Left lung (tissue), 10 donors: Measurements from ENCODE around the gene POLR2L. TPM values are rescaled to one million over a fixed set of nuclear protein-coding genes. Genes with fewer than 3 reads are reported as not detected.

Experiments used
- ATAC-seq: fragments of 200-7000 bp; cut with Tn5 transposase; one replicate; pipeline ENCODE4 v1.9.1; 2020; ENCODE audit warnings: moderate library complexity
- DNase-seq, 4 donors: peaks; one replicate each; pipeline ENCODE4 v3.0.0-alpha.2; 2013 to 2020
- H3K27ac ChIP-seq, 2 donors: fragments of 200-600 bp; sonication (generic) in 1 of 2; one replicate each; pipeline versions ENCODE4 v1.5.0 to v1.8.0; 2020 to 2021
- H3K27me3 ChIP-seq, 2 donors: fragments of 200-600 bp; sonication (generic) in 1 of 2; one replicate each; pipeline versions ENCODE4 v1.5.0 to v1.8.0; 2020 to 2021
- H3K36me3 ChIP-seq, 2 donors: fragments of 200-600 bp; sonication (generic) in 1 of 2; one replicate each; pipeline versions ENCODE4 v1.5.0 to v1.8.0; 2020 to 2021
- H3K4me1 ChIP-seq, 2 donors: fragments of 200-600 bp; one replicate each; pipeline ENCODE4 v1.8.0; 2021
- H3K4me3 ChIP-seq, 2 donors: fragments of 200-600 bp; sonication (generic) in 1 of 2; one replicate each; pipeline versions ENCODE4 v1.5.0 to v1.8.0; 2020 to 2021; ENCODE audit warnings: mild to moderate bottlenecking in 1 of 2
- H3K9me3 ChIP-seq, 2 donors: fragments of 200-600 bp; sonication (generic) in 1 of 2; one replicate each; pipeline versions ENCODE4 v1.5.0 to v1.8.0; 2020 to 2021
- intact Hi-C, 2 donors: fragments of 100-400 bp; cut with DNase I; formaldehyde crosslinking; loops; one replicate each; pipeline versions ENCODE4 v1.11.2 to v1.14.2; 2022
- polyA plus RNA-seq, 6 donors: library from polyadenylated mRNA; unstranded; fragments of 120-200 nt; gene quantifications; one replicate each; pipeline ENCODE4 v1.2.1, GENCODE V29; 2013; ENCODE audit not compliant: insufficient read length in 6 of 6
- total RNA-seq, 2 donors: library from RNA; stranded (reverse); fragmentation: NEBNext Ultra II Directional; extraction: Animal tissue kit (Norgen Biotek cat#: 25700); gene quantifications; one replicate each; pipeline ENCODE4 v1.2.1, GENCODE V29; 2021
- TF ChIP-seq, protein P1 (sequence below), 2 donors: fragments of 200-600 bp; sonication (generic) in 1 of 2; IDR thresholded peaks; one replicate each; pipeline versions ENCODE4 v1.5.0 to v1.8.0; 2021; ENCODE audit warnings: antibody characterized with exemption in 2 of 2
- donor health status: DM: no; HTN: yes; CAD: no.
- donor health status: DM: no; HTN: no; CAD: no.

Gene POLR2L
- total and polyA plus RNA-seq, 8 donors = 65.2 to 227 (median 103) TPM

DNA sequence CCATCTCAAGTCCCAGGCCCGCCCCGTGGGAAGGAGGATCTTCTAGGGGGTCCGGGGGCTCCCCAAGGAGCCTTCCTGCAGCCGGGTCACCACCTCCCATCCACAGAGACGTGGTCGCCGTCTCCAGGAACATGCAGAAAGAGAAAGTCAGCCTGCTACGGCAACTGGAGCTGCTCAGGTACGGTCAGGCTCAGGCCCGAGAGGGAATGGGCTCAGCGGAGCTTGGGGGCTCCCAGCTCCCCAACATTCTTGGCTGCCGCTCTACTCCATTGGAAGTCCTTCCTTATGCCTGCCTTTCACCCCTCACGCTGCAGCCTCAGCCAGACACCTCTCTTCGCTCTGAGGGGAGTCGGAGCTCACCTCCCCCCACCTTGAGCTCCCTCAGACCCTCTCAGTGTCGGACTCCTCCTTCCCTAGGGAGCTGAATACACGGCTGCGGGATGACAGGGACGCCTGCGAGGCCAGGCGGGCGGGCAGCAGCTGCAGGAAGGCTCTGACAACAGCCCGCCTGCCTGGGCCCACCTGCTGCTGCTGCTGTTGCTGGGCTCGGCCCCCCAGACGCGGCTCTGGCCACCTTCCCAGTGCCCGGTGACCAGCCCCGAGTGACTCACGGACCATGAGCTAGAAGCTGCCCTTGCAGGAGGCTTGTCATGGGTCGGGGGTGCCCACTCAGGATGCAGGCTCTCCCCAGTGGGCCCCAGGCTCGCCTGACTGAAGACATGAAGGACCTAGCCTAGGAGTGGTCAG is 11.0 kb downstream of the POLR2L start:
- H3K4me1 ChIP-seq = peaks cover 54 to 93% of the 10 kb centered on the region in 2 donors
- H3K27ac ChIP-seq = no peak overlapping the region
- no peak for ATAC-seq

DNA sequence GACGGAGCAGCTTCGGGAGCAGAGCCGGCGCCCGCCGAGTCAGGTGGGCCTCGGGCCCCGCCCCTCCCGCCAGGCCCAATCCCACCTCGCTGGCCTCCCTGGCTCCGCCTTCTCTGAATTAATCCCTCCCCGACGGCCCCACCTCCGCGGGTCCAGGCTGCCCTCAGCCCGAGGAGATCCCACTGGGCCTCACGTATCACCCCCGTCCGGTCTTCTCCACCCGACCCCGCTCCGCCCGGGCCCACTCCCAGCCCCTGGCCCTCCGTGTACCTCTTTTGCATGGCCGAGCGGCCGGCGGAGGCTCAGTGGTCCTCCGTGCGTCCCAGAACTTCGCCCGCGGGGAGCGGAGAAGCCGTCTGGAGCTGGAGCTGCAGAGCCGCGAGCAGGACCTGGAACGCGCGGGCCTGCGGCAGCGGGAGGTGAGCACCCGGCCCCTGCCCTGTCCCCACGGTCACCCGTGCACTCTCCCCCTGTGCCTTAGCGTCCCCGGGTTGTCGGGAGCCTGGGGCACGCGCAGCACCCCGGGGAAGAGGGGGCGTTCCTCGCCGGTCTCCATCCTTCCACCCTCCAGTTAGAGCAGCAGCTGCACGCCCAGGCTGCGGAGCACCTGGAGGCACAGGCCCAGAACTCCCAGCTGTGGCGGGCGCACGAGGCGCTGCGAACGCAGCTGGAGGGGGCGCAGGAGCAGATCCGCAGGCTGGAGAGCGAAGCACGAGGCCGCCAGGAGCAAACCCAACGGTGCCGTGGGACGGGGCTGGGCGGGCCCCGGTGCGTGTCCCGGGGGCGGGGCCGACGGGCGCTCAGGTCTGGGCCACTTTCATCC is 11.8 kb downstream of the POLR2L start:
- H3K9me3 ChIP-seq = no peaks in the 10 kb centered on the region
- ATAC-seq (peak; percentile 67), DNase-seq (peak in 3 of 4 donors; percentile 72 to 93 (median 84))
- no peak overlapping the region for H3K27ac ChIP-seq
- H3K4me3 ChIP-seq = peak overlapping the region; percentile 23 to 43
- H3K27me3 ChIP-seq = peaks cover 7 to 45% of the 10 kb centered on the region in 2 donors
- TF ChIP-seq, protein P1, sequence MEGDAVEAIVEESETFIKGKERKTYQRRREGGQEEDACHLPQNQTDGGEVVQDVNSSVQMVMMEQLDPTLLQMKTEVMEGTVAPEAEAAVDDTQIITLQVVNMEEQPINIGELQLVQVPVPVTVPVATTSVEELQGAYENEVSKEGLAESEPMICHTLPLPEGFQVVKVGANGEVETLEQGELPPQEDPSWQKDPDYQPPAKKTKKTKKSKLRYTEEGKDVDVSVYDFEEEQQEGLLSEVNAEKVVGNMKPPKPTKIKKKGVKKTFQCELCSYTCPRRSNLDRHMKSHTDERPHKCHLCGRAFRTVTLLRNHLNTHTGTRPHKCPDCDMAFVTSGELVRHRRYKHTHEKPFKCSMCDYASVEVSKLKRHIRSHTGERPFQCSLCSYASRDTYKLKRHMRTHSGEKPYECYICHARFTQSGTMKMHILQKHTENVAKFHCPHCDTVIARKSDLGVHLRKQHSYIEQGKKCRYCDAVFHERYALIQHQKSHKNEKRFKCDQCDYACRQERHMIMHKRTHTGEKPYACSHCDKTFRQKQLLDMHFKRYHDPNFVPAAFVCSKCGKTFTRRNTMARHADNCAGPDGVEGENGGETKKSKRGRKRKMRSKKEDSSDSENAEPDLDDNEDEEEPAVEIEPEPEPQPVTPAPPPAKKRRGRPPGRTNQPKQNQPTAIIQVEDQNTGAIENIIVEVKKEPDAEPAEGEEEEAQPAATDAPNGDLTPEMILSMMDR (IDR thresholded peaks at IDR 0.05) = no peak
- H3K4me1 ChIP-seq = peaks cover 57 to 94% of the 10 kb centered on the region in 2 donors
- intact Hi-C loops = no loop called here
- H3K36me3 ChIP-seq = no peaks in the 10 kb centered on the region

More for the DNA sequence above, 11.0 kb downstream of the POLR2L start:
- TF ChIP-seq, protein P1 (IDR thresholded peaks at IDR 0.05) = no peak
- peak overlapping the region in 1 of 2 donors; percentile 43 for H3K4me3 ChIP-seq
- peaks cover 0 to 6% of the 10 kb centered on the region in 2 donors for H3K36me3 ChIP-seq
- peak in 1 of 4 donors; percentile 71 for DNase-seq
- peaks cover 7 to 45% of the 10 kb centered on the region in 2 donors for H3K27me3 ChIP-seq
- no peaks in the 10 kb centered on the region for H3K9me3 ChIP-seq
- intact Hi-C loops = no loop called here

DNA sequence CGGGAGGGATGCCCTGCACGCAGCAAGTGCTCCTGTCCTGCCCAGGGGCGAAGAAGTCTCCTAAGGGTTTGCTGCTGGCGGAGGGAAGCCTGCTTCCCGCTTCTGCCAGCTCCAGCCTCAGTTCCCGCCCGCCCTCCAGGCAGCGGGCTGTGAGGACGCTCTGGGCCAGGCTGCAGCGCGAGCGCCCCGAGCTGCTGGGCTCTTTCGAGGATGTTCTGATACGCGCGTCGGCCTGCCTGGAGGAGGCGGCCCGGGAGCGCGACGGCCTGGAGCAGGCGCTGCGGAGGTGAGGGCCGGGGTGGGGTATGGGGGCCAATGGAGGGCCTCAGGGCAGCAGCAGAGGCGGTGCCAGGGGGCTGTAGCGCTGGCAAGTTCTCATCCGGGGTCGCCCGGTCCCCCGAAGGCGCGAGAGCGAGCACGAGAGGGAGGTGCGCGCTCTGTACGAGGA is 12.5 kb downstream of the POLR2L start:
- Histone ChIP-seq H3K27ac (peak overlapping the region in 1 of 2 donors; percentile 80), H3K4me1 (peaks cover 54 to 93% of the 10 kb centered on the region in 2 donors), H3K4me3 (peak overlapping the region; percentile 23 to 43), H3K36me3 (peaks cover 0 to 6% of the 10 kb centered on the region in 2 donors), H3K9me3 (no peaks in the 10 kb centered on the region), H3K27me3 (peaks cover 7 to 45% of the 10 kb centered on the region in 2 donors)
- TF ChIP-seq, protein P1 (IDR thresholded peaks at IDR 0.05) = no peak
- DNase-seq = peak in 1 of 4 donors; percentile 85
- peak; percentile 0 for ATAC-seq
- intact Hi-C loops = no loop called here

DNA sequence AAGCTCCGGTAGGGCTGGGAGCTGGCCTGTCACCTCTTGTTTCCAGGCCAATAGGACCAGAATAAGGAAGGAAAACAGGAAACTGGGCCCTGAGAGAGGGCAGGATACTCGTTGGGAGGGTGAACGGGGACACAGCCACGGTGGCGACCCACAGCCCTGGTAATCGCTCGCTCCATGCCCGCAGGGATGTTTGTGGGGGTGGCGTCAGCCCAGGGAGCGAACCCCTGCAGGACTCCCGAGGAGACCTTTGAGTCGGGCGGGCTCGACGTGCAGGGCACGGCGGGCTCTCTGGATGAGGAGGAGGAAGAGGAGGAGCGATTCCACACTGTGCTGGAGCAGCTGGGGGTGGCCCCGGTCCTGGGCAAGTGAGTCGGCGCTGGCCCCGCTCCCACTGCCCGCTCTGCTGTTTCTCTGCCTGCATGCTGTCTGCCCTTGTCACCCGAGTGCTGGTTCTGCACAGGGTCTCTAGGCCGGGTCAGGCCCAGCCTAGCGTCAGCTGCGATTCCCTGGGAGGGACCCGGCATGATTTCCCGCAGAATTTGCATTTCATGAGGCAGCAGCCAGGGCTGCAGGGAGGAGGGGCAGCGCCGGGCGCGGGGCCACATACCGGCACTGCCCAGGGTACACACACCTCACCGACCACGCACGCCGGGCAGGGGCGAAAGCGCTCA is 13.0 kb downstream of the POLR2L start:
- Histone ChIP-seq H3K27me3 (peaks cover 7 to 45% of the 10 kb centered on the region in 2 donors), H3K4me3 (peak overlapping the region; percentile 23 to 43), H3K4me1 (peaks cover 49 to 93% of the 10 kb centered on the region in 2 donors), H3K27ac (peak overlapping the region; percentile 44 to 80), H3K9me3 (no peaks in the 10 kb centered on the region), H3K36me3 (peaks cover 0 to 11% of the 10 kb centered on the region in 2 donors)
- intact Hi-C loops = no loop called here
- DNase-seq (peak in 2 of 4 donors; percentile 64 to 87), ATAC-seq (peak; percentile 29)
- TF ChIP-seq, protein P1 (IDR thresholded peaks at IDR 0.05) = no peak
